ENCODE results near the gene PLK5. TPM values are rescaled to one million over a fixed set of nuclear protein-coding genes. Genes with fewer than 3 reads are reported as not detected.
A peak's percentile ranks its signal among the peaks of the same experiment; 100 is the strongest.

PLK5 gene
- total RNA-seq, 4 donors from 2014 or later, result not detected

DNA sequence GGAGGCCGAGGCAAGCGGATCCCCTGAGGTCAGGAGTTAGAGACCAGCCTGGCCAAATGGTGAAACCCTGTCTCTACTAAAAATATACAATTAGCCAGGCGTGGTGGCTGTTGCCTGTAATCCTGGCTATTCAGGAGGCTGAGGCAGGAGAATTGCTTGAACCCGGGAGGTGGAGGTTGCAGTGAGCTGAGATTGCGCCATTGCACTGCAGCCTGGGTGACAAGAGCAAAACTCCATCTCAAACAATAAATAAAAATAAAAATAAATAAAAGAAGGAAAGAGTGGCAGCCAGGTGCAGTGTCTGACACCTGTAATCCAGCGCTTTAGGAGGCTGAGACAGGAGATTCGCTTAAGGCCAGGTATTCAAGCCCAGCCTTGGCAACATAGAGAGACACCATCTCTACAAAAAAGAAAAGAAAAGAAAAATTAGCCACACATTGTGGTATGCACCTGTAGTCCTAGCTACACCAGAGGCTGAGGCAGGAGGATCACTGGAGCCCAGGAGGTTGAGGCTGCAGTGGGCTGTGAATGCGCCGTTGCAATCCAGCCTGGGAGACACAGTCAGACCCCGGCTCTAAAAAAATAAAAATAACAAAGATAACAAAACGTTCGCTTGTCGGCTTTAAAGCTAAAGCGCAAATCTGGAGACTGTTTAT, 21.3 kb upstream of the PLK5 start:
- H3K27ac ChIP-seq, result no peak overlapping the region
- no peak for DNase-seq
- intact Hi-C loops (cut with DNase I; ENCODE audit: low total_unique reads) (no loop called here), in situ Hi-C loops (cut with MboI; ENCODE audit: low pct_ligation_motif_present in 1 of 4, low pct_unique_long_range_greater_than_20kb in 1 of 4, low sequenced_read_pairs in 3 of 4) (no loop called here)
- H3K4me3 ChIP-seq, result no peak overlapping the region
- TF ChIP-seq, protein P1, sequence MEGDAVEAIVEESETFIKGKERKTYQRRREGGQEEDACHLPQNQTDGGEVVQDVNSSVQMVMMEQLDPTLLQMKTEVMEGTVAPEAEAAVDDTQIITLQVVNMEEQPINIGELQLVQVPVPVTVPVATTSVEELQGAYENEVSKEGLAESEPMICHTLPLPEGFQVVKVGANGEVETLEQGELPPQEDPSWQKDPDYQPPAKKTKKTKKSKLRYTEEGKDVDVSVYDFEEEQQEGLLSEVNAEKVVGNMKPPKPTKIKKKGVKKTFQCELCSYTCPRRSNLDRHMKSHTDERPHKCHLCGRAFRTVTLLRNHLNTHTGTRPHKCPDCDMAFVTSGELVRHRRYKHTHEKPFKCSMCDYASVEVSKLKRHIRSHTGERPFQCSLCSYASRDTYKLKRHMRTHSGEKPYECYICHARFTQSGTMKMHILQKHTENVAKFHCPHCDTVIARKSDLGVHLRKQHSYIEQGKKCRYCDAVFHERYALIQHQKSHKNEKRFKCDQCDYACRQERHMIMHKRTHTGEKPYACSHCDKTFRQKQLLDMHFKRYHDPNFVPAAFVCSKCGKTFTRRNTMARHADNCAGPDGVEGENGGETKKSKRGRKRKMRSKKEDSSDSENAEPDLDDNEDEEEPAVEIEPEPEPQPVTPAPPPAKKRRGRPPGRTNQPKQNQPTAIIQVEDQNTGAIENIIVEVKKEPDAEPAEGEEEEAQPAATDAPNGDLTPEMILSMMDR (IDR thresholded peaks at IDR 0.05), result no peak
- TF ChIP-seq EP300 (IDR thresholded peaks at IDR 0.05; ENCODE audit: low read depth) (no peak), POLR2A (IDR thresholded peaks at IDR 0.05) (no peak), POLR2AphosphoS5 (IDR thresholded peaks at IDR 0.05) (no peak)
- 47 to 79% methylated on average over 4 to 14 of the region's 14 CpGs for WGBS, 2 donors (ENCODE audit: low coverage in 1 of 2)
- H3K9me3 ChIP-seq, result no peaks in the 10 kb centered on the region
- H3K4me1 ChIP-seq, result peaks cover 0 to 13% (median 7%) of the 10 kb centered on the region in 4 donors
- H3K36me3 ChIP-seq, result no peaks in the 10 kb centered on the region
- H3K27me3 ChIP-seq, result peaks cover 55% of the 10 kb centered on the region

DNA sequence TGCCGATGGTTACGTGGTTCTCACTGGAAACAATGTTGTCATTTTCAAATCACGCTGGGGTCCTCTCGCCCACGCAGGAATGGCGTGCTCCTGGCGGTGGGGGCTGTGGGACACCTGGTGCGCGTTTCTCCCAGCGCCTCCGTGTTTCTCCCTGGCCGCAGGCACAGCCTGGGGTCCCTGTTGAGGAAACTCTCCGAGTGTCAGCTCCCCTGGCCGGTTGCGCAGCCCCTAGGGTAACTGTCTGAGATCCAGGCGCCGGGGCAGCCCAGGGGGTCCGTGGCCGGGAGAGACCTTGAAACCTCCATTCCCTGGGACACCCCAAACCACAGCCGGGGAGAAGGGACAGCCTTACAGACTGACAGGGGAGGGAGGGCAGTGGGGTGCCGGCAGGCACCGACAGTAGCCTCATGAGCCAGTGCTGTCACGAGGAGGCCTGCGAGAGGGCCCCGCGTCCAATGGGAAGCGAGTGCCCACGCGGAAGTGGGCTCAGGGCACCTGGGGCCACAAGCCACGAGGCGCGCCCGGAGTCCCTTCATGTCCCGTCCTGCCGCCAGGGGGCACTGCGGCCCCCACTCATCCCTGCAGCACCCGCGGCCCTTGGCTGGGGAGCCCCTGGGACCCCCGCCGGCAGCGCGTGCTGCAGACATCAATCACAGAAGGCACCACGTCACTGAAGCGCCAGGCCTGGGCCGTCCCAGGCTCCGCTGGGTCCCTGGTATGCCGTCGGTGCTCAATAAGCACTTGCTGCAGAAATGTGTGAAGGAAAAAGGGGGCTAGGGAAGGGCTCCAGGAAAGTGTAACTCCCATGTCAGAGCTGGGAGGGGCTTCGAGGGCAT, 20.6 kb upstream of the PLK5 start:
- no peak overlapping the region for H3K4me3 ChIP-seq
- WGBS, 2 donors (ENCODE audit: low coverage in 1 of 2), result 8% methylated on average over 40 of the region's 49 CpGs; no CpG with 5 or more reads in 1 of the 2 donors
- in situ Hi-C loops (cut with MboI; ENCODE audit: low pct_ligation_motif_present in 1 of 4, low pct_unique_long_range_greater_than_20kb in 1 of 4, low sequenced_read_pairs in 3 of 4), result no loop called here

DNA sequence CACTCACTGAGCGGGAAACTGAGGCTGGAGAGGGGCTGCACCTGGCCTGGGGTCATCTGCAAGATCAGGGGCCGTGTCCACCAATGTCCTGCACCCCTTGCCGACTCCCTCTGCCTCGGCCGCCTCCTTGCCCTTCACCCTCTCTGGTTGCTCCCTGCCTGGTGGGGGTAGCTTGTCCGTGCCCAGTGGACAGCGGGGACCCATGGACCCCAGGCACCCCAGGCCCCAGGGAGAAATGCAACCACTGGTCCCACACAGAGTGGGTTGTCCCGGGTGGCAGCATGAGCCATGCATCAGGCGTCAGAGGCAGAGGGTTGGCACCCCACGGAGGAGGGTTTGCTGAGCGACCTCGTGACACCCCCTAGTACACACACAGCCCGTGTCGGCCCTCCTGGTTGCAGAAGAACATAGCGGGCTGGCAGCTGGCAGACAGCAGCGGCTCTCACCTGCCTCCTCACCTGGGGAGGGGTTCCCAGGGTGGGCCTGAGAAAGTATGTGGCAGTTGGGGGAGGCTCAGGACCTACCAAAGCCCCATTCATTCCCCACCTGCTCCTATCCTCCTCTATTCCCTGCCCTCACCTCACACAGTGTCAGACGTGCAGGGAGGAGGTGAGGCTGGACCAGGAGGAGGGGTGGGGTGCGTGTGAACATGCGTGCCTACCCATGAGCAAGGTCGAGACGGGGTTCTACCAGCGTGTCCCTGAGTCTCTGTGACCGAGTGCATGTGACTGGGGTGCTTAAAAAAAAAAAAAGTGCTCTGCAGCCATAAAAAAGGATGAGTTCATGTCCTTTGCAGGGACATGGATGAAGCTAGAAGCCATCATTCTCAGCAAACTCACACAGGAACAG, 19.7 kb upstream of the PLK5 start:
- Histone ChIP-seq H3K27ac (no peak overlapping the region), H3K27me3 (peaks cover 48% of the 10 kb centered on the region), H3K4me1 (peaks cover 0 to 17% (median 9%) of the 10 kb centered on the region in 4 donors), H3K9me3 (no peaks in the 10 kb centered on the region), H3K36me3 (no peaks in the 10 kb centered on the region), H3K4me3 (no peak overlapping the region)
- TF ChIP-seq POLR2AphosphoS5 (IDR thresholded peaks at IDR 0.05) (no peak), POLR2A (IDR thresholded peaks at IDR 0.05) (no peak), EP300 (IDR thresholded peaks at IDR 0.05; ENCODE audit: low read depth) (no peak)
- TF ChIP-seq, protein P1 (IDR thresholded peaks at IDR 0.05), result no peak
- intact Hi-C loops (cut with DNase I; ENCODE audit: low total_unique reads) (no loop called here), in situ Hi-C loops (cut with MboI; ENCODE audit: low pct_ligation_motif_present in 1 of 4, low pct_unique_long_range_greater_than_20kb in 1 of 4, low sequenced_read_pairs in 3 of 4) (no loop called here)
- WGBS, 2 donors (ENCODE audit: low coverage in 1 of 2), result 17 to 45% methylated on average over 2 to 18 of the region's 23 CpGs
- DNase-seq, result no peak

More for the DNA sequence above, 20.6 kb upstream of the PLK5 start:
- H3K27me3 ChIP-seq, result peaks cover 48% of the 10 kb centered on the region
- no peaks in the 10 kb centered on the region for H3K9me3 ChIP-seq
- H3K4me1 ChIP-seq, result peaks cover 0 to 15% (median 9%) of the 10 kb centered on the region in 4 donors
- peak; percentile 60 for DNase-seq
- no peak for TF ChIP-seq POLR2A (IDR thresholded peaks at IDR 0.05)
- TF ChIP-seq POLR2AphosphoS5 (IDR thresholded peaks at IDR 0.05), result no peak
- TF ChIP-seq, protein P1 (IDR thresholded peaks at IDR 0.05), result peak; percentile 51 to 81 (median 76)
- TF ChIP-seq EP300 (IDR thresholded peaks at IDR 0.05; ENCODE audit: low read depth), result no peak
- no peaks in the 10 kb centered on the region for H3K36me3 ChIP-seq
- intact Hi-C loops (cut with DNase I; ENCODE audit: low total_unique reads), result no loop called here
- H3K27ac ChIP-seq, result no peak overlapping the region

DNA sequence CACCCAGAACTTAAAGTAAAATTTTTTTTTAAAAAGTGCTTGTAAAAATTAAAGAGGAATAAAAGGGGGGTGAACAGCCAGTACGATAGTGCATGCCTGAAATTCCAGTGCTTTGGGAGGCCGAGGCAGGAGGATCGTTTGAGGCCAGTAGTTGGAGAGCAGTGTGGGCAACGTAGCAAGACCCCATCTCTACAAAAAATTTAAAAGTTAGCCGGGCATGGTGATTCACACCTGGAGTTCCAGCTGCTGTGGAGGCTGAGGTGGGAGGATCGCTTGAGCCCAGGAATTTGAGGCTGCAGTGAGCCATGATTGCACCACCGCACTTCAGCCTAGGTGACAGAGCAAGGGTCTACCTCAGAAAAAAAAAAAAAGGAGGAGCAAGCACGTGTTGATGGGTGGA, 18.9 kb upstream of the PLK5 start:
- no peaks in the 10 kb centered on the region for H3K9me3 ChIP-seq
- WGBS, 2 donors (ENCODE audit: low coverage in 1 of 2), result 62 to 64% methylated on average over 7 to 8 of the region's 8 CpGs
- no peak for DNase-seq
- peaks cover 49% of the 10 kb centered on the region for H3K27me3 ChIP-seq
- intact Hi-C loops (cut with DNase I; ENCODE audit: low total_unique reads) (no loop called here), in situ Hi-C loops (cut with MboI; ENCODE audit: low pct_ligation_motif_present in 1 of 4, low pct_unique_long_range_greater_than_20kb in 1 of 4, low sequenced_read_pairs in 3 of 4) (no loop called here)
- TF ChIP-seq, protein P1 (IDR thresholded peaks at IDR 0.05), result no peak
- TF ChIP-seq POLR2A (IDR thresholded peaks at IDR 0.05), result no peak
- no peak for TF ChIP-seq POLR2AphosphoS5 (IDR thresholded peaks at IDR 0.05)
- no peak for TF ChIP-seq EP300 (IDR thresholded peaks at IDR 0.05; ENCODE audit: low read depth)
- H3K4me3 ChIP-seq, result no peak overlapping the region
- peaks cover 0 to 17% (median 9%) of the 10 kb centered on the region in 4 donors for H3K4me1 ChIP-seq
- H3K27ac ChIP-seq, result no peak overlapping the region
- H3K36me3 ChIP-seq, result no peaks in the 10 kb centered on the region

All from transverse colon (tissue), 4 donors.